ENCODE measurements around the gene HYAL2. TPM values are rescaled to one million over a fixed set of nuclear protein-coding genes. Genes with fewer than 3 reads are reported as not detected.

The HYAL2 gene
- total RNA-seq, 3 donors from 2014 or later = 66.0 to 215 (median 96.0) TPM

DNA sequence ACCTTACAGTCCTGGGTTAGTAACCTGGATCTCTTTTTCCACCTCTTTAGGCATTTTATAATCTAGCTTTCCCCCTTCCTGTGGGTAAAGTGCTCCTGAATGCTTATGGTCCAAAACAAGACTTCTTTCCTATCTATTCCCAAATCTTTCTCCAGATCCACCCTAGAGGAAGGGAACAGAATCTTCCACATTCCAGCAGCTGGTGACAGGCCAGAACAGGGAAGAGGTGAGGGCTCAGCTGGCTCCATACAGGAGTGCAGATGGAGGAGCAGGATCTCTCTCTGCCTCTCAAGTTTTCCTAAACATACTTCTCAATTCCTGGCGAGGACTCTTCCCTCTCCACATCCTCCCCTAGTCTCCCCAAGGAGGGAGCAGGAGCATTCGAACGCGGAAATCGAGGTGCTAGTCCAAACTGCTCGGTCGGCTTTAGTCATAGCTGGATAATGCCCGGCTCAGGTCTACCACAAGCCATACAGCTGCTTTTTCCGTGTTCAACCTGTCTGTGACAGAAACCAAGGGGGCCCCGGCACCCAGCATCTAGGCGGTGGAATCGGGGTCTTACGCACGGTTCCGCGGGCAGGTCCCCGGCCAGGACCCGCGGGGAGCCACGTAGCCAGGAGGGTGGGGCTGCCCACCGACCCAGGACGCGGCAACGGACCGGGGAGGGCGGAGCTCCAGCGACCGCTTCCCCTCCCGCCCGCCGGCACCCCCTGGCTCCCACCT lies 14.1 kb upstream of the HYAL2 start:
- Histone ChIP-seq H3K4me1 (peaks cover 19 to 23% of the 10 kb centered on the region in 2 donors), H3K36me3 (peaks cover 1% of the 10 kb centered on the region), H3K4me3 (peak overlapping the region; percentile 65 to 84 (median 68)), H3K9me3 (no peaks in the 10 kb centered on the region), H3K27me3 (no peaks in the 10 kb centered on the region), H3K27ac (peak overlapping the region; percentile 96 to 99)
- intact Hi-C loops (cut with DNase I; ENCODE audit: low total_unique reads) = no loop called here
- TF ChIP-seq POLR2A (IDR thresholded peaks at IDR 0.05) (no peak), POLR2AphosphoS5 (IDR thresholded peaks at IDR 0.05) (peak in 1 of 3 donors; percentile 7)
- TF ChIP-seq, protein P1, sequence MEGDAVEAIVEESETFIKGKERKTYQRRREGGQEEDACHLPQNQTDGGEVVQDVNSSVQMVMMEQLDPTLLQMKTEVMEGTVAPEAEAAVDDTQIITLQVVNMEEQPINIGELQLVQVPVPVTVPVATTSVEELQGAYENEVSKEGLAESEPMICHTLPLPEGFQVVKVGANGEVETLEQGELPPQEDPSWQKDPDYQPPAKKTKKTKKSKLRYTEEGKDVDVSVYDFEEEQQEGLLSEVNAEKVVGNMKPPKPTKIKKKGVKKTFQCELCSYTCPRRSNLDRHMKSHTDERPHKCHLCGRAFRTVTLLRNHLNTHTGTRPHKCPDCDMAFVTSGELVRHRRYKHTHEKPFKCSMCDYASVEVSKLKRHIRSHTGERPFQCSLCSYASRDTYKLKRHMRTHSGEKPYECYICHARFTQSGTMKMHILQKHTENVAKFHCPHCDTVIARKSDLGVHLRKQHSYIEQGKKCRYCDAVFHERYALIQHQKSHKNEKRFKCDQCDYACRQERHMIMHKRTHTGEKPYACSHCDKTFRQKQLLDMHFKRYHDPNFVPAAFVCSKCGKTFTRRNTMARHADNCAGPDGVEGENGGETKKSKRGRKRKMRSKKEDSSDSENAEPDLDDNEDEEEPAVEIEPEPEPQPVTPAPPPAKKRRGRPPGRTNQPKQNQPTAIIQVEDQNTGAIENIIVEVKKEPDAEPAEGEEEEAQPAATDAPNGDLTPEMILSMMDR (IDR thresholded peaks at IDR 0.05) = peak in 1 of 3 donors; percentile 24
- no peak for DNase-seq (ENCODE audit: low spot score in 2 of 2)

DNA sequence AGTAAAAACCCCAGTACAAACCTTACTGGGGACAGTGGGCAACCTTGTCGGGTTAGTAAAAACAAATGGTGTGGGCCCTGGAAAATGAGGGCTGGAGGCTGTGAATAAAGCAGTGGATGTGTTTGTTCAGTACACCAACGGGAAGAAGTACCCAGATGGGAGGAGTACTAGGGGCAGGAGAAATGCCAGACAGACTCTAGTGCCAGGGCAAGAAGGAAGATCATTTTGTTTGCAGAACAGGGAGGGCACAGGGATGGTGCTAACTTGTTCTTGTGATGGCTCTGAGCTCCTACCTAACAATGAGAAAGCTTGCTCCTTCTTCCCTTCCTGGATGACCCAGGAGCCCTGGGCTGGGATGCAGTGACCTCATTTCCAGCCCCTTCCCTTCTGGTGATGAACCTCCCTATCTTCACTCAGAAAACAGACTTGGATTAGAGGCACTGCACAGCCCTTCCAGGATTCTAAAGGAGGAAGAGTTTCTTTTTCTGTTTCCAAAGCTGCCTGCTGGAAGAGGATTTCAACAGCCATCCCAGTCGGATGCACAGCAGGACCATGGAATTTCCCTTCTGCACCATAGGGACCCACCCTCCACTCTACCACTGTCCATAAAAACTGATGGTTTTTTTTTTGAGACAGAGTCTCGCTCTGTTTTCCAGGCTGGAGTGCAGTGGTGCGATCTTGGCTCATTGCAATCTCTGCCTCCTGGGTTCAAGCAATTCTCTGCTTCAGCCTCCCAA lies 12.0 kb upstream of the HYAL2 start:
- peaks cover 9 to 19% of the 10 kb centered on the region in 2 donors for H3K4me1 ChIP-seq
- H3K27me3 ChIP-seq = no peaks in the 10 kb centered on the region
- peak overlapping the region in 1 of 3 donors; percentile 45 for H3K4me3 ChIP-seq
- H3K36me3 ChIP-seq = peaks cover 8% of the 10 kb centered on the region
- H3K27ac ChIP-seq = peak overlapping the region; percentile 84 to 96
- intact Hi-C loops (cut with DNase I; ENCODE audit: low total_unique reads) = no loop called here
- no peak for DNase-seq (ENCODE audit: low spot score in 2 of 2)
- no peaks in the 10 kb centered on the region for H3K9me3 ChIP-seq
- TF ChIP-seq, protein P1 (IDR thresholded peaks at IDR 0.05) = no peak
- TF ChIP-seq POLR2AphosphoS5 (IDR thresholded peaks at IDR 0.05) (no peak), POLR2A (IDR thresholded peaks at IDR 0.05) (no peak)

DNA sequence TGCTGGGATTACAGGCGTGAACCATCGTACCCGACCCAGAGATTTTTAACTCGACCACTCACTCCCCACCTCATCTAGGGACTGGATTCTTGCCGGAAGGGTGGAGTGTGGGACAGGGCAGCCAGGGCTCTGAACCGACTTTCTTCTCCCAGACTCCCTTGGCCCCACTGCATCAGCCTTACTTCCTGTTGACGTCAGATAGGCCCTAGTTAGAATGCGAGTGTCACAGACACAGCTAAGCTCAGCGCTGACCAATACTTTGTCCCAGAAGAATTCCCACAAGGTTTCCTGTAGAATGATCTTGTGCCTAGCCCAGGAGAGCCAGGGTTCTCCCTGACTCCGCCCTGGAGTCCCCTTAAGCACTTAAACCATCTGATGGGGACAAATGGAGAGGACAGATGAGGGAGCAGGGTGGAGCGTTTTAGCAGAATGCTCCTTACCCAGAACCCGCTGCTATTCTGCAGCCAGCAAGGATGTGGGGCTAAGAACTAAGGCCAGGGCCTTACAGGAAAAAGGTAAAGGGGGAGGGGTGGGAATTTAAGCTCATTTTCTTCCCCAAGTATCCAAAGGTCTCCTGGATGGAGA lies 11.3 kb upstream of the HYAL2 start:
- peak overlapping the region in 1 of 3 donors; percentile 45 for H3K4me3 ChIP-seq
- no peak for DNase-seq (ENCODE audit: low spot score in 2 of 2)

GRCh38 chr3:50331364-50331907 lies 8.9 kb upstream of the HYAL2 start:
- no peak overlapping the region for H3K27ac ChIP-seq
- H3K4me3 ChIP-seq = no peak overlapping the region
- TF ChIP-seq, protein P1 (IDR thresholded peaks at IDR 0.05) = no peak
- TF ChIP-seq POLR2AphosphoS5 (IDR thresholded peaks at IDR 0.05) (no peak), POLR2A (IDR thresholded peaks at IDR 0.05) (no peak)
- intact Hi-C loops (cut with DNase I; ENCODE audit: low total_unique reads) = no loop called here
- no peak for DNase-seq (ENCODE audit: low spot score in 2 of 2)
- no peaks in the 10 kb centered on the region for H3K27me3 ChIP-seq
- peaks cover 9 to 27% of the 10 kb centered on the region in 2 donors for H3K4me1 ChIP-seq
- H3K36me3 ChIP-seq = peaks cover 8% of the 10 kb centered on the region
- H3K9me3 ChIP-seq = no peaks in the 10 kb centered on the region

More for the DNA sequence above, 11.3 kb upstream of the HYAL2 start:
- Histone ChIP-seq H3K9me3 (no peaks in the 10 kb centered on the region), H3K4me1 (peaks cover 9 to 19% of the 10 kb centered on the region in 2 donors), H3K36me3 (peaks cover 8% of the 10 kb centered on the region), H3K27ac (peak overlapping the region; percentile 84 to 96), H3K27me3 (no peaks in the 10 kb centered on the region)
- intact Hi-C loops (cut with DNase I; ENCODE audit: low total_unique reads) = no loop called here
- TF ChIP-seq POLR2AphosphoS5 (IDR thresholded peaks at IDR 0.05) (peak in 1 of 3 donors; percentile 56), POLR2A (IDR thresholded peaks at IDR 0.05) (no peak)

- no peak for DNase-seq (ENCODE audit: low spot score in 2 of 2)
- TF ChIP-seq, protein P1 (IDR thresholded peaks at IDR 0.05) = no peak
- TF ChIP-seq POLR2AphosphoS5 (IDR thresholded peaks at IDR 0.05) (no peak), POLR2A (IDR thresholded peaks at IDR 0.05) (no peak)
- no peak overlapping the region for H3K4me3 ChIP-seq
- peaks cover under 1 to 19% of the 10 kb centered on the region in 2 donors for H3K4me1 ChIP-seq
- intact Hi-C loops (cut with DNase I; ENCODE audit: low total_unique reads) = no loop called here
- H3K36me3 ChIP-seq = peaks cover 8% of the 10 kb centered on the region
- H3K27ac ChIP-seq = no peak overlapping the region
- H3K27me3 ChIP-seq = no peaks in the 10 kb centered on the region
- no peaks in the 10 kb centered on the region for H3K9me3 ChIP-seq
Observed at GRCh38 chr3:50330330-50330729, 7.8 kb upstream of the HYAL2 start.
